Stimulated activated CD8-positive, alpha-beta memory T cell treated with anti-CD3 and anti-CD28 coated beads, Interleukin-15, amount 100 ng/mL, for 48 hours (primary cell): ENCODE measurements around the gene TRPT1.

Experiments
- DNase-seq, 2 donors: peaks; one replicate each; pipeline ENCODE4 v3.0.0-alpha.2; 2020; ENCODE audit warnings: low read depth in 2 of 2

Gene TRPT1

GRCh38 chr11:64230171-64230984 lies 4.4 kb upstream of the TRPT1 start, which contains the start of gene DNAJC4:
DNAJC4 (plus strand) TSS chr11:64230548; CDS start chr11:64230855, 307 bp downstream.
- peak; percentile 81 to 86 for DNase-seq

GRCh38 chr11:64229744-64230170 lies 3.8 kb upstream of the TRPT1 start:
- no peak for DNase-seq

DNA sequence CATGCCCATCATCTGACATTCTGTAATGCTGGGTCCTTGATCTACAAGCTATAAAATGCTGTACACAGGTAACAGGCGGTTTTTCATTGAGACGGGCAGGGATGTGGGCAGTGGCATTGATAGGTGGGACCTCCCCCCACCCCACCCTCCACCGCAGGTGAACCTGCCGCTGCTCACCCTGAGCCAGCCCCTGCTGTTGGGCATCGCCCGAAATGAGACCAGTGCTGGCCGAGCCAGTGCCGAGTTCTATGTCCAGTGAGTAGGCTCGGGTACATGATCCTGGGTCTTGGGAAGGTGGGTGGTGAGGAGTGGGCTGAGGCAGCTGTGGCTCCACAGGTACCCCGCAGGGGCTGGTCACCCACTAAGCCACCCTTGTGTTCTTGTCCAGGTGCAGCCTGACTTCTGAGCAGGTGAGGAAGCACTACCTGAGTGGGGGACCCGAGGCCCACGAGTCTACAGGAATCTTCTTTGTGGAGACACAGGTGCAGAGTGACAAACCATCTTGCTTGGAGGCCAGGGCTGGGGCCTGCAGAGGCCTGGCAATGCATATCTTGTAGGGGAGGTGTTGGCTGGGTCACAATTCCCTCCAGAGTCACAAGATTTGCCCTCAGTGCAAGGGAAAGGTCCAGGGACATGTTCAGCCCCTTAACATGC lies 3.2 kb upstream of the TRPT1 start:
- no peak for DNase-seq

DNA sequence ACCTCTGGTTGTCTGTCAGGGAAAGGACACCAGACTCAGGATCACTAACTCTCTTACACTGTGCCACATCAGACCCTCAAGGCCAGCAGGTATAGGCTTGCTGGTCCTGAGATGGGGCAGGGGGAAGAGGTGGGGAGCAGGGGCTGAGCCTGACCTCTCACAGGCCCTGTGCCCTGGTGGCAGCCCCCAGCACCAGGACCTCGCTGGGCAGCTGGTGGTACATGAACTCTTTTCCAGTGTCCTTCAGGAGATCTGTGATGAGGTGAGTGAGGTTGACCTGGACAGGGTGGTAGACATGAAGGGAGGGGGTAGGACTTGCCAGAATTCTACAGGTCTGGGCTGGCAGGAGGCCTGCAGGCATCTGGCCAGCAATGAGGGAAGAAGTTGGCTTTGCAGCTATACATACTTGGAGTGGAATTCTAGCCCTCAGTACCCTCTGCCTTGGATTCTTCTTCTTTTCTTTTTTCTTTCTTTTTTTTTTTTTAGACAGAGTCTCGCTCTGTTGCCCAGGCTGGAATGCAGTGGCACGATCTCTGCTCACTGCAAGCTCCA lies 1.5 kb upstream of the TRPT1 start:
- DNase-seq: no peak

- DNase-seq: peak in 1 of 2 donors; percentile 63
Measured at GRCh38 chr11:64226507-64227051, 593 bp upstream of the TRPT1 start.

DNA sequence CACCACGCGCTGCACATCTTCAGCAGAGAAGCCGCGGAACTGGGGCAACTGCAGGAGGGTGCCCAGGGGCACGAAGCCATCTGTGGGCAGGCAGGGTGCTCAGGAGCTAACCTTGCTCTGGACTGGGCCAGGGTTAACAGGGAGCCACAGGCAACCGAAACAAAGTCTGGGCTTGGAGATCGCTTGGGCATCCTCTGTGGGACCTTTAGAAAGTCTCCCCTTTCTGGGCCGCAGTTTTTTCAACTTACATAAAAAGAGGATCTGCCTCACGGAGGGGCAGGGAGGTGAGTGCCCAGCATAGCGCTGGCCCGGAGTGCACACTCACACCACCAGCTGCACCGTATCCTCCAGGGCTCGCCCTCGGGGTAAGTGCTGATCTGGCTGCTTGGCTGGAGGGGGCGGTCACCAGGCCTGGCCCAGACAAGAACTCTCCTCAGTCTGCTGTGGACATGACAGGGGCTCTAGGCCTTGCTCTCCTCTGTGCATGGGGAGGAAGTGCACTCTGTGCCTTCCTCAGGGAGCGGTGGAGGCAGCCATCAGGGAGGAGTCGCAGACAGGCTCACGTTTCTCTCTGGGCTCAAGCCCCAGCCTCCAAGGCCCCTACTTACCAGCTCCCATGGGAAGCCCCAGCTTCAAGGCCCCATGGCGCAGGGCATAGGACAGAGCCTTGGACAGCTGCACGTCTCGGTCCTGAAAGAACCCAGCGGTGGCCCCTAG lies 937 bp downstream of the TRPT1 start:
- no peak for DNase-seq

- no peak for DNase-seq
Measured at GRCh38 chr11:64224151-64224890, 1.7 kb downstream of the TRPT1 start.

GRCh38 chr11:64223001-64223651 lies 2.9 kb downstream of the TRPT1 start:
- no peak for DNase-seq

- DNase-seq: no peak
Measured at GRCh38 chr11:64222651-64223000, 3.4 kb downstream of the TRPT1 start.

DNA sequence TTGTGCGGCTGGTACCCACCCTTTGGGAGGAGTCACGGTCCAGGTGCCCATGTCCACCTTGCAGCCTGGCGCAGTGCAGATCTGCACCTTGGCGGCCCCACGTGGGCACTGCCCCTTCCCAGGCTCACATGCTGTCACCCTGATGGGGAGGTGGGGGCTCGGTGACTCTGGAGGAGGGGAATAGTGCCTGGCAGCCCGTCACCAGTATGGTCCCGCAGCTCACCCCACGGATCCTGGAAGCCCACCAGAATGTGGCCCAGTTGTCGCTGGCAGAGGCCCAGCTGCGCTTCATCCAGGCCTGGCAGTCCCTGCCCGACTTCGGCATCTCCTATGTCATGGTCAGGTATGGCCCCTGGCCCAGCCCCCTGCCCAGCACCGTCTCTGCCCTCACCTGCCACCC lies 5.2 kb downstream of the TRPT1 start:
- no peak for DNase-seq

- DNase-seq: no peak
Measured at GRCh38 chr11:64220271-64220670, 5.7 kb downstream of the TRPT1 start.

DNA sequence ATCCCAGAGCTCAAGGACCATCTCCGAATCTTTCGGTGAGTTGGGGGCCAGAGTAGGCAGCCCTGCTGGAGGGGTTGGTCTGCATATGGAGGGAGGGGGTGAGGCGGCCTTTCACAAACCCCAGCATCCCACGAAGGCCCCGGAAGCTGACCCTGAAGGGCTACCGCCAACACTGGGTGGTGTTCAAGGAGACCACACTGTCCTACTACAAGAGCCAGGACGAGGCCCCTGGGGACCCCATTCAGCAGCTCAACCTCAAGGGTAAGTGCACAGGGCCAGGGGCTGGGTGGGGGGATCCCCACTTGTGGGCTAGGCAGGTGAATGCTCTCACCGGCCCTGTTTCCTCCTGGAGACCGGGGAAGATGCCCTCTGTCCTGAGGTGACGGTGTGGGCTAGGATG lies 6.2 kb downstream of the TRPT1 start:
- DNase-seq: no peak

- no peak for DNase-seq
Measured at GRCh38 chr11:64219354-64219684, 6.7 kb downstream of the TRPT1 start.

DNA sequence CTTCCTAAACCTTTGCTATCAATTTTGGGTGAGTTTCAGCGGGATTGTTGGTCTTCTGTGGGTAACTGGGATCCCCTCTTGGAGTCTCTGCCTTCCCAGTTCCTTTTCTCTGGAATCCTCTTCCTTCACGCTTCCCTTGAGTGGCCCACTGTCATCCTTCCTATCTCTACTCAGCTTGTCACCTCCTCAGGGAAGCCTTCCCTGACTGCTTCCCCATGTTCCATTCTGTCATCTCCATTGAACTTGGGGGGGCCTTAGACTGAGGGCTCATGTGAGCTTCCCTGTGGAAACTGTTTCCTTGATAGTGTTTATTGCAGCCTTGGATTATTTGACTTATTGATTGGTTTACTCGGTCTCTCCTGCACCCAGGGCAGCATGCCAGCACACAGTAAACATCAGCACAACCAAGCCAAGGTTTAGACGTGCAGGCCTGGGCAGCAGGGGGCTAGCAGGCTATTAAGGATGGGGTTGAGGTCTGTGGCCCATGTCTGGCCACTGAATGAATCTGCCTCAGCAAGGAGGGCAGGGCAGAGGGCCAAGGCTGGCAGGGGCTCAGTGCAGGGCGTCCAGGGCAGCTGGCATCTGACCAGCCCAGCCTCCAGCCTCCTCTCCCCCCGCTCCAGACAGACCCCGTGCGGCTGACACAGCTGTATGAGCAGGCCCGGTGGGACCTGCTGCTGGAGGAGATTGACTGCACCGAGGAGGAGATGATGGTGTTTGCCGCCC lies 7.2 kb downstream of the TRPT1 start:
- no peak for DNase-seq

DNA sequence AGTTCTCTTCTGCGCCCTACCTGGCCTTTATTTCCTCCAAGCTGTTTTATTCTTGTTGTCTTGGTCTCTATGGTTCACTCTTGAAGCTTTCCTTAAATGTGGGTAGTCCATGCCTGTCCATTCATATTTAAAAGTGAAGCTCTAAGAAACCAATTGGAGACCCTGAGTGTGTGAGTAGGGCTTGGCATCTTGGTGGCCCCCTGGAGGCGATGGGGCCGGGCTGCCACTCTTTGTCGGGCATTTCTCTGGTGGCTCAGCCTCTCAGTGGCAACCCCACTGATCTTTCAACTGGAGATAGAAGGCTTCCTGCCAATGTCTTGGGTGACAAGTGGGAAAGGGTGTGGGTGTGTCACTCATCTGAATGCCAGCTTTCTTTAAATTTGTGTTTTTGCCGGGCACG lies 9.1 kb downstream of the TRPT1 start:
- no peak for DNase-seq

- DNase-seq: no peak
Measured at GRCh38 chr11:64211181-64211872, 14.7 kb downstream of the TRPT1 start.

DNA sequence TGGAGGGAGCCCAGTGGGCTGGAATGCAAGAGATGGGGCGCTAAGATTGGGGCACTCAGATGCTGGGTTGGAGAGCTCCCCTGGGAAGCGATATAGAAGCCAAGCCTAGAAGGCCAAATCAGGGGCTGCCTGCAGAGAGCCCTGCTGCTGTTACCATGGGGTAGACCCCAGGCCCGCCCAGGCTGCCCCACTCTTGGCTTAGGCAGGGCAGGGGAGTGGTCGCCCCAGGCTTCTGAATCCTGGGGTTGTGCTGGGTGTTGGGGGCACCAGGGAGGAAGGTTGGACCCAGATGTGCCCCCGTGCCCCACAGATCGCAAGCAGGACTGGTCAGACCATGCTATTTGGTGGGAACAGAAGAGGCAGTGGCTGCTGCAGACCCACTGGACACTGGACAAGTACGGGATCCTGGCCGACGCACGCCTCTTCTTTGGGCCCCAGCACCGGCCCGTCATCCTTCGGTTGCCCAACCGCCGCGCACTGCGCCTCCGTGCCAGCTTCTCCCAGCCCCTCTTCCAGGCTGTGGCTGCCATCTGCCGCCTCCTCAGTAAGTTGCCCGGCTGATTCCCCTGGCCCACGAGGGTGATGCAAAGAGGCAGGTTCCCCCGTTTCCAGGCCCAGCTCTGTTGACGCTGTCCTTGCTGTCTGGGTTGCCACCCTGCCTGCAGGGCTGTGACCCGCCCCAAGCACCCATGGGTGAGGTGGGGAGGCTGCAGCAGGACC lies 15.5 kb downstream of the TRPT1 start:
- DNase-seq: no peak

- DNase-seq: no peak
Measured at GRCh38 chr11:64209563-64209843, 16.5 kb downstream of the TRPT1 start.
